SK-N-SH (cell line): ENCODE measurements around the gene CAMK2N1.

Experiments
- CHD2 ChIP-seq: fragments of 150-350 bp; IDR thresholded peaks from 2 replicates; pipeline ENCODE4 v1.6.1; 2018; ENCODE audit warnings: low read length; ENCODE audit not compliant: partially characterized antibody
- POLR2AphosphoS5 ChIP-seq: IDR thresholded peaks from 2 replicates; pipeline ENCODE4 v1.6.1; 2012; ENCODE audit warnings: low read depth, low read length
- TAF1 ChIP-seq: IDR thresholded peaks from 2 replicates; pipeline ENCODE4 v1.6.1; 2012; ENCODE audit warnings: low read depth, mild to moderate bottlenecking, low read length, moderate library complexity, borderline replicate concordance
- TF ChIP-seq, protein P1 (sequence below): fragments of 200-600 bp; sonication (generic); IDR thresholded peaks from 2 replicates; pipeline ENCODE4 v1.6.1; 2017; ENCODE audit warnings: antibody characterized with exemption, mild to moderate bottlenecking, moderate library complexity
- TF ChIP-seq, protein P2 (sequence below): fragments of 150-350 bp; IDR thresholded peaks from 2 replicates; pipeline ENCODE4 v1.6.1; 2017; ENCODE audit warnings: antibody characterized with exemption, low read length, low read depth, borderline replicate concordance

DNA sequence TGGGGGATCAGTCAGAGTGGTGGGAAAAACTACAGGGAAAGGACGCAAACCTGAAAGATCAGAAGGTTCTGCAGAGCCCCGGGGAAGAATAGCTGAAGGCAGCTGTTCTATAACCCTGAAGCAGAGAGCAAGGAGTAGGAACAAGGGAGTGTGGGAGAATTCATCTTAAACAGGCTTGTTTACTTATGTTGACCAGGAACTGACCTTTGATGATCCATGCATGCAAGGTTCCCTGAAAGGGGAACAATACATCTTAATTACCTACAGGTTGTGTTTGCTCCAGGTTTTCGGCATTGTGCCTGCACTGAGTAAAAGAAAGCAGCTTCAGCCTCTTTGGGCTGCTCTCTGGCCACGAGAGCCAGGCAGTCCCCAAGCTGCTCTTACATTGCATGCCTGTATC lies 47.6 kb upstream of the CAMK2N1 start:
- TF ChIP-seq POLR2AphosphoS5 (no peak), CHD2 (no peak), TAF1 (no peak)
- TF ChIP-seq, protein P1, sequence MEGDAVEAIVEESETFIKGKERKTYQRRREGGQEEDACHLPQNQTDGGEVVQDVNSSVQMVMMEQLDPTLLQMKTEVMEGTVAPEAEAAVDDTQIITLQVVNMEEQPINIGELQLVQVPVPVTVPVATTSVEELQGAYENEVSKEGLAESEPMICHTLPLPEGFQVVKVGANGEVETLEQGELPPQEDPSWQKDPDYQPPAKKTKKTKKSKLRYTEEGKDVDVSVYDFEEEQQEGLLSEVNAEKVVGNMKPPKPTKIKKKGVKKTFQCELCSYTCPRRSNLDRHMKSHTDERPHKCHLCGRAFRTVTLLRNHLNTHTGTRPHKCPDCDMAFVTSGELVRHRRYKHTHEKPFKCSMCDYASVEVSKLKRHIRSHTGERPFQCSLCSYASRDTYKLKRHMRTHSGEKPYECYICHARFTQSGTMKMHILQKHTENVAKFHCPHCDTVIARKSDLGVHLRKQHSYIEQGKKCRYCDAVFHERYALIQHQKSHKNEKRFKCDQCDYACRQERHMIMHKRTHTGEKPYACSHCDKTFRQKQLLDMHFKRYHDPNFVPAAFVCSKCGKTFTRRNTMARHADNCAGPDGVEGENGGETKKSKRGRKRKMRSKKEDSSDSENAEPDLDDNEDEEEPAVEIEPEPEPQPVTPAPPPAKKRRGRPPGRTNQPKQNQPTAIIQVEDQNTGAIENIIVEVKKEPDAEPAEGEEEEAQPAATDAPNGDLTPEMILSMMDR: no peak
- TF ChIP-seq, protein P2, sequence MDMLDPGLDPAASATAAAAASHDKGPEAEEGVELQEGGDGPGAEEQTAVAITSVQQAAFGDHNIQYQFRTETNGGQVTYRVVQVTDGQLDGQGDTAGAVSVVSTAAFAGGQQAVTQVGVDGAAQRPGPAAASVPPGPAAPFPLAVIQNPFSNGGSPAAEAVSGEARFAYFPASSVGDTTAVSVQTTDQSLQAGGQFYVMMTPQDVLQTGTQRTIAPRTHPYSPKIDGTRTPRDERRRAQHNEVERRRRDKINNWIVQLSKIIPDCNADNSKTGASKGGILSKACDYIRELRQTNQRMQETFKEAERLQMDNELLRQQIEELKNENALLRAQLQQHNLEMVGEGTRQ: no peak
